AG08395 (cell line): Measurements from ENCODE around the gene KCNK7.

Experiments
- DNase-seq: peaks from one replicate; pipeline ENCODE4 v3.0.0; 2012; ENCODE audit warnings: mixed read lengths, low spot score

Gene KCNK7

DNA sequence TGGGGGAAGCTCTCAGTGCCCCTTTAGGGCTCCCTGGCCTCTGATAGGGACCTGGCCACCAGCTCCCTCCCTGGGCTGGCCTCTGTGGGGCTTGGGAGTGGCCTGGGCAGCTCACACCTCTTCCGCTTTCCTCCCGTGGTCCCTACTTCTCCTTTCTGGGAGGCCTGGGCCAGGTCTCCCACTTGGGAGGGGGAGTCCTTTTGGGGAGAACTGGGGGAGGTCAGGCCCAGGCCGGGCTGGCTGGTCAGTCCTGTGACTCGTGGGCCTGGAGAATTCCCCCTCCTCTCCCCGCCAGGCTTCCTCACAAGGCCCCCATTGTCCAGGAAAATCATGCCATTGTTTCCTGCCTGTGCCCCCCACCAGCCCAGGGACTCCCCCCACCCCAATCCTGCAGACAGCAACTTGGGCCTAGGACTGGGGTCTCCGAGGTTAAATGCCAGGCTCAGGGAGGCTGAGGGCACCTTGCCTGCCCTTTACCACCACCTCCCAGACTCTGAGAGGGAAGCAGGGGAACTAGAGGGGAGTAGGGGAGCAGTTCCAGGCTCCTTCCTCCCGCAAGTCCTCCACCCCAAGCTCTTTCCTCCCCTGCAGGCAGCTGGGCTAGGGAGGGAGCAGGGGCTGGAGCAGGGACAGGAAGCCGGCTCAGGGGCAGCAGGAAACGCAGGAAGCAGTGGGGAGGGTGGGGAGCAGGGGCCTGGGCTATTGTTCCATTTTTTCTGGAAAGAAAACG lies 15.6 kb upstream of the KCNK7 start:
- DNase-seq, result no peak

DNA sequence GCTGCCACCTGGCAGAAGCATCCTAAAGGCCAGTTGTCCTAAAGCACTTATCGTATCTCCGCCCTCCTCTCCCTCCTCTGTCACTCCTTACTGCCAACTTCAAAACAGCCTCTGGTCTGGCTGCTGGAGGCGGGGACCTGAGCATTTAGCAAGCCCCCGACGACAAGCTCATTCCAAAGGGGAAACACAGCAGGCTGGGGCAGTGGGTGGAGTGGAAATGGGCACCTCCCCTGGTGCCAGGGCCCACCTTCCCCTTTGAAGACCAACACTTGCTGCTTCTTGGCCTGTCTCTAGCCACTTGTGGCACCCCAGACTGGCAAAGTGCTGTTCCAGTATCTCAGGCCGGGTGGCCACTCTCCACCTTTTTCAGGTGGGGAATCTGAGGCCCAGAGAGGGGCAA lies 14.8 kb upstream of the KCNK7 start:
- no peak for DNase-seq

DNA sequence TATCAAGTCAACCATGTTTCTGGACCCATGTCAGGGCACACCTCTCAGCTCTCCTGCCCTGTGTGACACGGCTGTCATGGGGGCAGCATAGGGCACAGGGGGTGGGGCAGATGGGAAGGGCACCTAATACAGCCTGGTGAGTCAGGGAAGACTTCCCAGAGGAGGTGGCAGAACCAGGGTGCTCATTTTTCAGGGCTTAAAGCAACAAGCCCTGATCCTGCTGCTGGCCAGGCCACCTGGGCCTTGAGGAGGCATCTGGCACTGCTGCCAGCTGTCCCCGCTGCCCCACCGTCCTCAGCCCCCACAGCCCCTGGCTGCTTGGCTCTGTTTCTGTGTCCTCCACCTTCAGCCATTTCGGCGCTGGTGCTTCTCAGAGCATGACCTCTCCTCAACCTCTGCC lies 14.1 kb upstream of the KCNK7 start:
- DNase-seq, result no peak

GRCh38 chr11:65609229-65609628 lies 13.6 kb upstream of the KCNK7 start:
- no peak for DNase-seq

- DNase-seq, result no peak
Measured at GRCh38 chr11:65607614-65608426, 12.2 kb upstream of the KCNK7 start.

DNA sequence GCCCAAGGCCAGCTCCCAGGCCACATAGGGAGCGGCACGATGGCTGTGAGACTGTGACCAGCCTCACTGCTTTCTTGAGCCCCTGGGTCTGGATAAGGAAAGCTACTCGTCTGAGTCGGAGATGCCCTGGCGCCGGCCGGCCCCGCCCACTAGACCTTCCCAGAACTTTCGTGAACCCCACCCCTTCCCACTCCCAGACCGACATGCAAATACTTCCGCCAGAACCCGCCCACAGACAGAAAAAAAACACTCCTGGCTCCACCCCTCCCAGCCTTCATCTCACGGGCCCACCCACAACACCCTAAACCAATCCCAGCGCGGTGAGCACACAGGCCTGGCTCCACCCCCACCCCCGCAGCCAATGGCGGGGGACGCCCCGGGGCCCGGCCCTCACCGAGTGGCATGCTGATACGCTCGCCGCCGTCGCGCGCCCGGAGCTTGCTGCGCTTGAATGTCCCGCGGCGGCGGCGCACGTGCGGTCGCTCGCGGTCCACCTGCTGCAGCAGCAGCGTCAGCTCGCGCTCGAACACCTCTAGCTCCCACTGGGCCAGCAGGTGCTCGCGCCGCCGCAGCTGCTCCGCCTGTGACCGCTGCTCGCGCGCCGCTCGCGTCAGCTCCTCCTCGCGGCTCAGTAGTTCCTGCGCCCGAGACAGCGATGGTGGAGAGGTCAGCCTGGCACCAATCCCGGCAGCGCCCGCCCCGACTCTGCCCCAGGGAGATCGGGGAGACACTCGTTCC lies 11.4 kb upstream of the KCNK7 start:
- DNase-seq, result peak; percentile 99

GRCh38 chr11:65604258-65604657 lies 8.7 kb upstream of the KCNK7 start:
- DNase-seq, result no peak

DNA sequence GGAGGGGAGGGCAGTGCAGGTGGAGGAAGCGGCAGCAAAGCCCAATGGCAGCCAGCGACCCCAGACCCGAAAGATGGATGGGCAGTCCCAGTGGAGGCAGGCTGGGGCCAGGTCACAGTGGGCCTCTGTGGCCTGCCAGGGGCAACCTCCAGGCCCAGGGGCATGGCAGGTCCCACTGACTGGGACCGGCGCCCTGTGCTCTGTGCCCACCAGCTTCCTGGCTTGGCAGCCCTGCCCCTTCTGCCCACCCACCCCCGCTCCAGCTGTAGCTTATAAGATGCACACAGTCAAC lies 4.3 kb upstream of the KCNK7 start:
- DNase-seq, result no peak

- DNase-seq, result no peak
Measured at GRCh38 chr11:65599216-65599954, 3.8 kb upstream of the KCNK7 start.

- no peak for DNase-seq
Measured at GRCh38 chr11:65598258-65598699, 2.7 kb upstream of the KCNK7 start.

- no peak for DNase-seq
Measured at GRCh38 chr11:65596520-65596919, 920 bp upstream of the KCNK7 start.

GRCh38 chr11:65595131-65595530 lies 469 bp downstream of the KCNK7 start:
- peak; percentile 21 for DNase-seq

DNA sequence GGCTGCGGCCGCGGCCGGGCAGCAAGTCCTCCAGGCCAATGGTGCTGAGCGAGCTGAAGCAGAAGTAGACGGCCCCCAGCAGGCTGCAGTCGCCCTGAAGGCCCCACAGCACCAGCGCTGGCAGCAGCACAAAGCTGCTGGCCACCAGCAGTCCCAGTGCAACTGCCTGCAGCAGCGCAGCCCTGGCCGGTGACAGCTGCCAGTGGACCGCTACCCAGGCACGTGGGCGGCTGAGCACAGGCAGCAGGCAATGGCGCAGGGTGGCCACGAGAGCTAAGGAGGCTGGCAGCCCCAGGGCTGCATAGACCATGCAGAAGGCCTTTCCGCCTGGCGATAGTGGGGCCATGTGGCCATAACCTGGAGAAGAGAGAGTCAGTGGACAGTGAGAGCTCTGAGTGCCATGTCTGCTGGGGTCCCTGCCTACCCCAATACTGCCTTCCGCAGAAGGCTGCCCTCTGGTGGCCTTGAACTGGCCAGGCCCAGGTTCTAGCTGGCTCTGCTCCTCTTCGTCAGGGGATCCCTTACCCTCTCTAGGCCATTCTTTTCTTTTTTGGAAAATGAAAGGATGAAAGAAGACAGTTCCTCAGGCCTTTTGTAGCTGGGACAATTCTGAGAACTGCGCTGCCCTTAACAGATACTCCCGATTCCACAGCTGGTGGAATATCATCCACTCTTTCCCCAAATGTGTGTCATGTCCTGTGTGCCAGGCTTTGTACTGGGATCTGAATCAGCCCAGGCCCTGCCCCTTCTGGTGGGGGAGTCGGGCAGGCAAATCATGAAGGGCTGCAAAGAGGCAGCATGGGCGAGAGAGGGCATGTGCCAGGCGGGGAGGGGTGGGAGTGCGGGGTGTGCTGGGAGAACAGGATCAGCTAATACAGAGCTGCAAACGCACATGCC lies 1.8 kb downstream of the KCNK7 start:
- peak; percentile 71 for DNase-seq

- no peak for DNase-seq
Measured at GRCh38 chr11:65592858-65593517, 2.6 kb downstream of the KCNK7 start.

GRCh38 chr11:65591939-65592857 lies 3.4 kb downstream of the KCNK7 start:
- no peak for DNase-seq

- no peak for DNase-seq
Measured at GRCh38 chr11:65590240-65590738, 5.3 kb downstream of the KCNK7 start.

DNA sequence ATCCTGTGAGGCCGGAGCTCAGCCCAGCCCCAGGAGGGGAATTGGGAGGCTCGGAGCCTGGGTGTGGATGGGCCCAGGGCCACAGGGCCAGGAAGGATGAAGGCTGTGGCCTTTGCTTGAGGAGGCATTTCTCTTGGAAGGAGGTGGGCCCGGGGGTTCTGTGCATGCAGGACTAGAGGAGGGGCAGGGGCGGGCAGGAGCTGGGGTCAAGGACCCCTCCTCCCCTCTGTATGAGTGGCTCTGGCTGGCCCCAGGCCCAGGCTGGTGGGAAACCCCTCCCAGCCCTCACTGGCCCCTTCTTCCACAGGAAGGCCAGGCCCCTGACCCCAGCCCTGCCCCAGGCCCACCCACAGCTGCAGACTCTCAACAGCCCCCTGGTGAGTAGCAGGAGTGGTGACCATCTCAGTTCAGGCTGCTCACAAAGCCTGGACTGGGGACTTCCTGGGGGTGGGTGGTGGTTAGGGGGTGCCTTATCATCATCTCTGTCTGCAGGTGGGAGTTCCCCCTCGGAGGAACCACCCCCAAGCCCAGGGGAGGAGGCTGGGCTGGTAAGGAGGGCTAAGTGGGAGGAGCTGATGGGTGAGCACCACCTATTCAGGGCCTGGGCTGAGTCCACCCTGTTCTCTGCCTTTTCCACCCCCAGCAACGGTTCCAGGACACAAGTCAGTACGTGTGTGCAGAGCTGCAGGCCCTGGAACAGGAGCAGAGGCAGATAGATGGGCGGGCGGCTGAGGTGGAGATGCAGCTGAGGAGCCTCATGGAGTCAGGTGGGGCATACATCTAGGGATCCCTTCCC lies 6.0 kb downstream of the KCNK7 start:
- no peak for DNase-seq
